K562 (cell line): ENCODE data around the gene MYL11. TPM values are rescaled to one million over a fixed set of nuclear protein-coding genes. Genes with fewer than 3 reads are reported as not detected.

ENCODE experiments used
- MTA2 ChIP-seq: fragments of 450-650 bp; IDR thresholded peaks from 2 replicates; pipeline ENCODE4 v1.6.1; 2016; ENCODE audit warnings: low read depth
- NR1H2 ChIP-seq: sonication (generic); formaldehyde crosslinking; IDR thresholded peaks from 2 replicates; pipeline ENCODE4 v1.4.0; 2020; ENCODE audit warnings: mild to moderate bottlenecking, missing genetic modification reagents
- POU5F1 ChIP-seq: fragments of 150-350 bp; IDR thresholded peaks from 2 replicates; pipeline ENCODE4 v1.6.1; 2014; ENCODE audit warnings: borderline replicate concordance, low read length, low read depth, mild to moderate bottlenecking; ENCODE audit not compliant: partially characterized antibody
- SMC3 ChIP-seq: conservative IDR thresholded peaks from 2 replicates; pipeline ENCODE4 v1.6.1; 2011; ENCODE audit warnings: low read depth, low read length, improper control_type of control experiment; ENCODE audit not compliant: insufficient read depth
- ZNF311 ChIP-seq: fragments of 250-450 bp; sonication (Bioruptor Pico); IDR thresholded peaks from 2 replicates; pipeline ENCODE4 v1.4.0; 2020; ENCODE audit warnings: mild to moderate bottlenecking, moderate library complexity
- polyA plus RNA-seq, 8 experiments: library from polyadenylated mRNA; depleted of rRNA in 4 of 8; stranded (reverse) in 5 of 8; unstranded in 3 of 8; fragments of >200 nt; fragmentation: Nextera tagmentation in 2 of 8; fragmentation: Illumina TruSeq in 1 of 8; extraction: Ambion mirVana in 2 of 8; extraction: Trizol in 1 of 8; gene quantifications; 2 replicates each; pipeline versions ENCODE4 v1.2.1 to v1.2.3, GENCODE V29; 2011 to 2014; ENCODE audit warnings: inconsistent platforms in 1 of 8, missing spikeins in 1 of 8
- total RNA-seq, 7 experiments: library from RNA; depleted of rRNA in 6 of 7; stranded (reverse); fragments of >200 nt in 6 of 7; fragmentation: Illumina TruSeq in 2 of 7; extraction: Trizol in 2 of 7; gene quantifications; 2 replicates each; pipeline versions ENCODE4 v1.2.1 to v1.2.3, GENCODE V29; 2011 to 2021; ENCODE audit warnings: low replicate concordance in 1 of 7
- TF ChIP-seq, protein P1 (sequence below), 2 experiments: fragments of 450-650 bp in 1 of 2; sonication (generic) in 1 of 2; formaldehyde crosslinking in 1 of 2; IDR thresholded peaks; 2 replicates each; pipeline versions ENCODE4 v1.7.1 to v1.9.0; 2016 to 2022; ENCODE audit warnings: inconsistent platforms in 1 of 2, mild to moderate bottlenecking in 1 of 2, missing genetic modification reagents in 1 of 2
- TF ChIP-seq, protein P2 (sequence below): fragments of 450-650 bp; IDR thresholded peaks from 2 replicates; pipeline ENCODE4 v1.6.1; 2016; ENCODE audit warnings: borderline replicate concordance
- TF ChIP-seq, protein P3 (sequence below): fragments of 450-650 bp; IDR thresholded peaks from 2 replicates; pipeline ENCODE4 v1.6.1; 2017; ENCODE audit warnings: mild to moderate bottlenecking, moderate library complexity
- TF ChIP-seq, protein P4 (sequence below): fragments of 450-650 bp; IDR thresholded peaks from 2 replicates; pipeline ENCODE4 v1.6.1; 2016; ENCODE audit warnings: antibody characterized with exemption
- TF ChIP-seq, protein P5 (sequence below): fragments of 250-450 bp; sonication (Bioruptor Pico); IDR thresholded peaks from 2 replicates; pipeline ENCODE4 v1.8.0; 2022; ENCODE audit warnings: inconsistent platforms, mild to moderate bottlenecking, moderate library complexity, borderline replicate concordance

Gene MYL11
- total and polyA plus RNA-seq, 9 of the 15 experiments (the other 6 are each of a cell fraction or from before 2014, with no cell fraction given) = 0.31 to 1.5 (median 0.73) TPM; not detected in 4

DNA sequence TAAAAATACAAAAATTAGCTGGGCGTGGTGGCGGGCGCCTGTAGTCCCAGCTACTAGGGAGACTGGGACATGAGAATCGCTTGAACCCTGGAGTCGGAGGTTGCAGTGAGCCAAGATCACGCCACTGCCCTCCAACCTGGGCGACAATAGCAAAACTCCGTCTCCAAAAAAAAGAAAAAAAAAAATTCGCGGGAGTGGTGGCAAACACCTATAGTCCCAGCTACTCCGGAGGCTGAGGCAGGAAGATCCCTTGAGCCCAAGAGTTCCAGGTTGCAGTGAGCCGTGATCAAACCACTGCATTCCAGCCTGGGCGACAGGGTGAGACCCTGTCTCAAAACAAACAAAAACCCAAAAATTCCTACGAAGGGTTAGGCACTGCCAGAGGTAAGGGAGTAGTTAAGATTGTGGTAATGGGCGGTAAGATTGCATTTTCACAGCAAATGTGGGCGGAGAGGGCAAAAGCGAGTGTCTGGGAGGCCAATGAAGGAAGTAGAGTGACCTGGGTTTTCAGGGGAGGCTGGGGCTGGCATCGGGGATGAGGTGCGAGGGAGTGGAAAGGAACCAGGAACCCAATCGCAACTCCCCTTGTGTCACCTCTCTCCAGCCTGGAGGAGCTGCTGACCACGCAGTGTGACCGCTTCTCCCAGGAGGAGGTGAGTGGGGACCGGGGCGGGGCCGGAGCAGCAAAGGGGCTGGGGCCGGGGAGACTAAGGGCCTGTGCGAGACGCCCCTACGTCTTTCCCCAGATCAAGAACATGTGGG lies 2.6 kb downstream of the MYL11 start (continued):
- TF ChIP-seq, protein P1, sequence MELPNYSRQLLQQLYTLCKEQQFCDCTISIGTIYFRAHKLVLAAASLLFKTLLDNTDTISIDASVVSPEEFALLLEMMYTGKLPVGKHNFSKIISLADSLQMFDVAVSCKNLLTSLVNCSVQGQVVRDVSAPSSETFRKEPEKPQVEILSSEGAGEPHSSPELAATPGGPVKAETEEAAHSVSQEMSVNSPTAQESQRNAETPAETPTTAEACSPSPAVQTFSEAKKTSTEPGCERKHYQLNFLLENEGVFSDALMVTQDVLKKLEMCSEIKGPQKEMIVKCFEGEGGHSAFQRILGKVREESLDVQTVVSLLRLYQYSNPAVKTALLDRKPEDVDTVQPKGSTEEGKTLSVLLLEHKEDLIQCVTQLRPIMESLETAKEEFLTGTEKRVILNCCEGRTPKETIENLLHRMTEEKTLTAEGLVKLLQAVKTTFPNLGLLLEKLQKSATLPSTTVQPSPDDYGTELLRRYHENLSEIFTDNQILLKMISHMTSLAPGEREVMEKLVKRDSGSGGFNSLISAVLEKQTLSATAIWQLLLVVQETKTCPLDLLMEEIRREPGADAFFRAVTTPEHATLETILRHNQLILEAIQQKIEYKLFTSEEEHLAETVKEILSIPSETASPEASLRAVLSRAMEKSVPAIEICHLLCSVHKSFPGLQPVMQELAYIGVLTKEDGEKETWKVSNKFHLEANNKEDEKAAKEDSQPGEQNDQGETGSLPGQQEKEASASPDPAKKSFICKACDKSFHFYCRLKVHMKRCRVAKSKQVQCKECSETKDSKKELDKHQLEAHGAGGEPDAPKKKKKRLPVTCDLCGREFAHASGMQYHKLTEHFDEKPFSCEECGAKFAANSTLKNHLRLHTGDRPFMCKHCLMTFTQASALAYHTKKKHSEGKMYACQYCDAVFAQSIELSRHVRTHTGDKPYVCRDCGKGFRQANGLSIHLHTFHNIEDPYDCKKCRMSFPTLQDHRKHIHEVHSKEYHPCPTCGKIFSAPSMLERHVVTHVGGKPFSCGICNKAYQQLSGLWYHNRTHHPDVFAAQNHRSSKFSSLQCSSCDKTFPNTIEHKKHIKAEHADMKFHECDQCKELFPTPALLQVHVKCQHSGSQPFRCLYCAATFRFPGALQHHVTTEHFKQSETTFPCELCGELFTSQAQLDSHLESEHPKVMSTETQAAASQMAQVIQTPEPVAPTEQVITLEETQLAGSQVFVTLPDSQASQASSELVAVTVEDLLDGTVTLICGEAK (IDR thresholded peaks at IDR 0.05) = peak; percentile 37; the same call in 1 of the 2 replicates
- TF ChIP-seq, protein P1 (CRISPR knock-in tag; IDR thresholded peaks at IDR 0.05) = no peak
- TF ChIP-seq NR1H2 (0 out of 2 replicates have a peak, but pooled peaks have one; percentile 25), ZNF311 (CRISPR knock-in tag) (no peak), MTA2 (no peak), POU5F1 (no peak), SMC3 (no peak)
- TF ChIP-seq, protein P2, sequence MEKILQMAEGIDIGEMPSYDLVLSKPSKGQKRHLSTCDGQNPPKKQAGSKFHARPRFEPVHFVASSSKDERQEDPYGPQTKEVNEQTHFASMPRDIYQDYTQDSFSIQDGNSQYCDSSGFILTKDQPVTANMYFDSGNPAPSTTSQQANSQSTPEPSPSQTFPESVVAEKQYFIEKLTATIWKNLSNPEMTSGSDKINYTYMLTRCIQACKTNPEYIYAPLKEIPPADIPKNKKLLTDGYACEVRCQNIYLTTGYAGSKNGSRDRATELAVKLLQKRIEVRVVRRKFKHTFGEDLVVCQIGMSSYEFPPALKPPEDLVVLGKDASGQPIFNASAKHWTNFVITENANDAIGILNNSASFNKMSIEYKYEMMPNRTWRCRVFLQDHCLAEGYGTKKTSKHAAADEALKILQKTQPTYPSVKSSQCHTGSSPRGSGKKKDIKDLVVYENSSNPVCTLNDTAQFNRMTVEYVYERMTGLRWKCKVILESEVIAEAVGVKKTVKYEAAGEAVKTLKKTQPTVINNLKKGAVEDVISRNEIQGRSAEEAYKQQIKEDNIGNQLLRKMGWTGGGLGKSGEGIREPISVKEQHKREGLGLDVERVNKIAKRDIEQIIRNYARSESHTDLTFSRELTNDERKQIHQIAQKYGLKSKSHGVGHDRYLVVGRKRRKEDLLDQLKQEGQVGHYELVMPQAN = 0 out of 2 replicates have a peak, but pooled peaks have one; percentile 8
- TF ChIP-seq, protein P3, sequence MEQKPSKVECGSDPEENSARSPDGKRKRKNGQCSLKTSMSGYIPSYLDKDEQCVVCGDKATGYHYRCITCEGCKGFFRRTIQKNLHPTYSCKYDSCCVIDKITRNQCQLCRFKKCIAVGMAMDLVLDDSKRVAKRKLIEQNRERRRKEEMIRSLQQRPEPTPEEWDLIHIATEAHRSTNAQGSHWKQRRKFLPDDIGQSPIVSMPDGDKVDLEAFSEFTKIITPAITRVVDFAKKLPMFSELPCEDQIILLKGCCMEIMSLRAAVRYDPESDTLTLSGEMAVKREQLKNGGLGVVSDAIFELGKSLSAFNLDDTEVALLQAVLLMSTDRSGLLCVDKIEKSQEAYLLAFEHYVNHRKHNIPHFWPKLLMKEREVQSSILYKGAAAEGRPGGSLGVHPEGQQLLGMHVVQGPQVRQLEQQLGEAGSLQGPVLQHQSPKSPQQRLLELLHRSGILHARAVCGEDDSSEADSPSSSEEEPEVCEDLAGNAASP = no peak
- TF ChIP-seq, protein P4, sequence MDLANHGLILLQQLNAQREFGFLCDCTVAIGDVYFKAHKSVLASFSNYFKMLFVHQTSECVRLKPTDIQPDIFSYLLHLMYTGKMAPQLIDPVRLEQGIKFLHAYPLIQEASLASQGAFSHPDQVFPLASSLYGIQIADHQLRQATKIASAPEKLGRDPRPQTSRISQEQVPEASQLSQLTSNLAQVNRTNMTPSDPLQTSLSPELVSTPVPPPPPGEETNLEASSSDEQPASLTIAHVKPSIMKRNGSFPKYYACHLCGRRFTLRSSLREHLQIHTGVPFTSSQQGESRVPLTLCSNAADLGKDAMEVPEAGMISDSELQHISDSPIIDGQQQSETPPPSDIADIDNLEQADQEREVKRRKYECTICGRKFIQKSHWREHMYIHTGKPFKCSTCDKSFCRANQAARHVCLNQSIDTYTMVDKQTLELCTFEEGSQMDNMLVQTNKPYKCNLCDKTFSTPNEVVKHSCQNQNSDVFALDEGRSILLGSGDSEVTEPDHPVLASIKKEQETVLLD = no peak
- TF ChIP-seq, protein P5, sequence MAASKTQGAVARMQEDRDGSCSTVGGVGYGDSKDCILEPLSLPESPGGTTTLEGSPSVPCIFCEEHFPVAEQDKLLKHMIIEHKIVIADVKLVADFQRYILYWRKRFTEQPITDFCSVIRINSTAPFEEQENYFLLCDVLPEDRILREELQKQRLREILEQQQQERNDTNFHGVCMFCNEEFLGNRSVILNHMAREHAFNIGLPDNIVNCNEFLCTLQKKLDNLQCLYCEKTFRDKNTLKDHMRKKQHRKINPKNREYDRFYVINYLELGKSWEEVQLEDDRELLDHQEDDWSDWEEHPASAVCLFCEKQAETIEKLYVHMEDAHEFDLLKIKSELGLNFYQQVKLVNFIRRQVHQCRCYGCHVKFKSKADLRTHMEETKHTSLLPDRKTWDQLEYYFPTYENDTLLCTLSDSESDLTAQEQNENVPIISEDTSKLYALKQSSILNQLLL (CRISPR knock-in tag) = no peak
